Astrocyte of the spinal cord (primary cell): ENCODE measurements around the gene DPP6.

ENCODE experiments used
- DNase-seq: peaks from one replicate; pipeline ENCODE4 v3.0.0; 2011; ENCODE audit warnings: low read depth, low spot score
- H3K4me3 ChIP-seq: 2 replicates; pipeline ENCODE4 v1.5.1; 2011; ENCODE audit warnings: low read depth, mild to moderate bottlenecking, low read length, moderate library complexity
- CTCF ChIP-seq: IDR thresholded peaks from 2 replicates; pipeline ENCODE4 v1.5.1; 2012; ENCODE audit warnings: low read depth, mild to moderate bottlenecking, low read length, inconsistent platforms
- in situ Hi-C: cut with HindIII; loops from 2 replicates; pipeline ENCODE4 v1.10.0; 2017; ENCODE audit warnings: low sequenced_read_pairs

The DPP6 gene

GRCh38 chr7:154827007-154827406 is 774.8 kb downstream of the DPP6 start:
- no peak for TF ChIP-seq CTCF
- DNase-seq = no peak
- in situ Hi-C loops = no loop called here
- no peak overlapping the region for H3K4me3 ChIP-seq

GRCh38 chr7:154832557-154833138 is 780.5 kb downstream of the DPP6 start:
- DNase-seq = no peak
- in situ Hi-C loops = no loop called here
- H3K4me3 ChIP-seq = no peak overlapping the region
- no peak for TF ChIP-seq CTCF

- no peak overlapping the region for H3K4me3 ChIP-seq
- no peak for DNase-seq
- no peak for TF ChIP-seq CTCF
- in situ Hi-C loops = no loop called here
Observed at GRCh38 chr7:154836021-154836448, 783.8 kb downstream of the DPP6 start.

- in situ Hi-C loops = no loop called here
- no peak for DNase-seq
- H3K4me3 ChIP-seq = no peak overlapping the region
- no peak for TF ChIP-seq CTCF
Observed at GRCh38 chr7:154837087-154837486, 784.9 kb downstream of the DPP6 start.

- in situ Hi-C loops = no loop called here
- no peak for TF ChIP-seq CTCF
- no peak overlapping the region for H3K4me3 ChIP-seq
- DNase-seq = no peak
Observed at GRCh38 chr7:154837622-154838021, 785.4 kb downstream of the DPP6 start.

- in situ Hi-C loops = no loop called here
- no peak for TF ChIP-seq CTCF
- H3K4me3 ChIP-seq = no peak overlapping the region
- DNase-seq = no peak
Observed at GRCh38 chr7:154840086-154840485, 787.9 kb downstream of the DPP6 start.
